ENCODE results near the gene HMCN2.

DNA sequence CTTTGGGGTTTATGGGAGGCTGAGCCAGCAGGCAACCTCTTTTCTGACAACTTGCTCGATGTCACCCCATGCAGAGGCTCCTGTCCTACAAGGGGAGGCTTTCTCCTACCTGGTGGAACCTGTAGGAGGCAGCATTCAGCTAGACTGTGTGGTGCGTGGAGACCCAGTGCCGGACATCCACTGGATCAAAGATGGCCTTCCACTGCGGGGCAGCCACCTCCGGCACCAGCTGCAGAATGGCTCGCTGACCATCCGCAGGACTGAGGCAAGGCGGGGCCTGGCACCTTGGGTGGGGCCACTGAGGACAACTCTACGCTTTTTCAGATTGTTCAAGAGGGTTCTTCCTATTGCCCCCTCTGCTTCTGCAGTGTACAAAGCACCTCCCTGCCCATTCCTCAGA lies 143.1 kb downstream of the HMCN2 start:
- TF ChIP-seq, protein P1, sequence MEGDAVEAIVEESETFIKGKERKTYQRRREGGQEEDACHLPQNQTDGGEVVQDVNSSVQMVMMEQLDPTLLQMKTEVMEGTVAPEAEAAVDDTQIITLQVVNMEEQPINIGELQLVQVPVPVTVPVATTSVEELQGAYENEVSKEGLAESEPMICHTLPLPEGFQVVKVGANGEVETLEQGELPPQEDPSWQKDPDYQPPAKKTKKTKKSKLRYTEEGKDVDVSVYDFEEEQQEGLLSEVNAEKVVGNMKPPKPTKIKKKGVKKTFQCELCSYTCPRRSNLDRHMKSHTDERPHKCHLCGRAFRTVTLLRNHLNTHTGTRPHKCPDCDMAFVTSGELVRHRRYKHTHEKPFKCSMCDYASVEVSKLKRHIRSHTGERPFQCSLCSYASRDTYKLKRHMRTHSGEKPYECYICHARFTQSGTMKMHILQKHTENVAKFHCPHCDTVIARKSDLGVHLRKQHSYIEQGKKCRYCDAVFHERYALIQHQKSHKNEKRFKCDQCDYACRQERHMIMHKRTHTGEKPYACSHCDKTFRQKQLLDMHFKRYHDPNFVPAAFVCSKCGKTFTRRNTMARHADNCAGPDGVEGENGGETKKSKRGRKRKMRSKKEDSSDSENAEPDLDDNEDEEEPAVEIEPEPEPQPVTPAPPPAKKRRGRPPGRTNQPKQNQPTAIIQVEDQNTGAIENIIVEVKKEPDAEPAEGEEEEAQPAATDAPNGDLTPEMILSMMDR (conservative IDR thresholded peaks at IDR 0.05) = no peak
- no peak for TF ChIP-seq ZFX (IDR thresholded peaks at IDR 0.05)
